Stimulated activated naive CD8-positive, alpha-beta T cell treated with anti-CD3 and anti-CD28 coated beads, Interleukin-15, Interleukin-2, amounts not matched to agents 100 ng/mL and 50 ng/mL, for 24 hours (primary cell): Measurements from ENCODE around the gene SIL1.
"Not testable (repeated sequence)": the region's sequence is repeated elsewhere in the genome, so short reads cannot be mapped to it uniquely, and the experiment has no call there.

Source experiments
- H3K27ac Mint-ChIP-seq: one replicate; pipeline ENCODE4 v1.8.0; 2021; ENCODE audit warnings: mild to moderate bottlenecking, mixed read lengths
- H3K27me3 Mint-ChIP-seq: one replicate; pipeline ENCODE4 v1.8.0; 2021; ENCODE audit warnings: mixed read lengths
- H3K36me3 Mint-ChIP-seq: one replicate; pipeline ENCODE4 v1.8.0; 2021; ENCODE audit warnings: low read depth, mixed read lengths
- H3K4me1 Mint-ChIP-seq: one replicate; pipeline ENCODE4 v1.8.0; 2021; ENCODE audit warnings: low read depth, mixed read lengths
- H3K4me3 Mint-ChIP-seq: one replicate; pipeline ENCODE4 v1.8.0; 2021; ENCODE audit warnings: mild to moderate bottlenecking, mixed read lengths
- H3K9me3 Mint-ChIP-seq: one replicate; pipeline ENCODE4 v1.8.0; 2021; ENCODE audit warnings: mixed read lengths

Gene SIL1

GRCh38 chr5:139126711-139127111, 71.5 kb downstream of the SIL1 start:
- Mint-ChIP-seq H3K27ac (no peak overlapping the region), H3K9me3 (no peaks in the 10 kb centered on the region), H3K4me1 (no peaks in the 10 kb centered on the region), H3K27me3 (no peaks in the 10 kb centered on the region), H3K4me3 (no peak overlapping the region), H3K36me3 (peaks cover 7% of the 10 kb centered on the region)

GRCh38 chr5:139125991-139126390, 72.2 kb downstream of the SIL1 start:
- no peaks in the 10 kb centered on the region for H3K9me3 Mint-ChIP-seq
- no peaks in the 10 kb centered on the region for H3K27me3 Mint-ChIP-seq
- H3K4me1 Mint-ChIP-seq = no peaks in the 10 kb centered on the region
- H3K36me3 Mint-ChIP-seq = peaks cover 7% of the 10 kb centered on the region
- no peak overlapping the region for H3K27ac Mint-ChIP-seq
- H3K4me3 Mint-ChIP-seq = no peak overlapping the region

GRCh38 chr5:139124774-139125520, 73.2 kb downstream of the SIL1 start:
- H3K36me3 Mint-ChIP-seq = peaks cover 7% of the 10 kb centered on the region
- H3K27me3 Mint-ChIP-seq = no peaks in the 10 kb centered on the region
- H3K27ac Mint-ChIP-seq = no peak overlapping the region
- H3K4me3 Mint-ChIP-seq = no peak overlapping the region
- H3K4me1 Mint-ChIP-seq = no peaks in the 10 kb centered on the region
- H3K9me3 Mint-ChIP-seq = no peaks in the 10 kb centered on the region

GRCh38 chr5:139121120-139121519, 77.0 kb downstream of the SIL1 start:
- Mint-ChIP-seq H3K4me1 (no peaks in the 10 kb centered on the region), H3K27ac (no peak overlapping the region), H3K36me3 (peaks cover 29% of the 10 kb centered on the region)

GRCh38 chr5:139120521-139120920, 77.6 kb downstream of the SIL1 start:
- Mint-ChIP-seq H3K9me3 (no peaks in the 10 kb centered on the region), H3K27ac (no peak overlapping the region), H3K4me1 (no peaks in the 10 kb centered on the region), H3K27me3 (no peaks in the 10 kb centered on the region), H3K4me3 (no peak overlapping the region), H3K36me3 (peaks cover 31% of the 10 kb centered on the region)

More at GRCh38 chr5:139121120-139121519, 77.0 kb downstream of the SIL1 start:
- no peaks in the 10 kb centered on the region for H3K27me3 Mint-ChIP-seq
- H3K9me3 Mint-ChIP-seq = no peaks in the 10 kb centered on the region
- H3K4me3 Mint-ChIP-seq = no peak overlapping the region

GRCh38 chr5:139118804-139119203, 79.4 kb downstream of the SIL1 start:
- Mint-ChIP-seq H3K4me1 (no peaks in the 10 kb centered on the region), H3K27ac (no peak overlapping the region), H3K9me3 (no peaks in the 10 kb centered on the region), H3K27me3 (no peaks in the 10 kb centered on the region), H3K4me3 (no peak overlapping the region), H3K36me3 (peaks cover 34% of the 10 kb centered on the region)

- H3K36me3 Mint-ChIP-seq = peaks cover 39% of the 10 kb centered on the region
- H3K27ac Mint-ChIP-seq = no peak overlapping the region
- H3K4me3 Mint-ChIP-seq = no peak overlapping the region
- no peaks in the 10 kb centered on the region for H3K4me1 Mint-ChIP-seq
- H3K27me3 Mint-ChIP-seq = no peaks in the 10 kb centered on the region
- H3K9me3 Mint-ChIP-seq = peaks cover 4% of the 10 kb centered on the region
These were observed 80.8 kb downstream of the SIL1 start for GRCh38 chr5:139117342-139117884.

GRCh38 chr5:139116100-139116655, 82.0 kb downstream of the SIL1 start:
- Mint-ChIP-seq H3K36me3 (peaks cover 39% of the 10 kb centered on the region), H3K4me1 (no peaks in the 10 kb centered on the region), H3K27me3 (no peaks in the 10 kb centered on the region), H3K9me3 (peaks cover 4% of the 10 kb centered on the region), H3K4me3 (no peak overlapping the region), H3K27ac (no peak overlapping the region)

- H3K36me3 Mint-ChIP-seq = peaks cover 39% of the 10 kb centered on the region
- no peak overlapping the region for H3K4me3 Mint-ChIP-seq
- H3K27ac Mint-ChIP-seq = no peak overlapping the region
- no peaks in the 10 kb centered on the region for H3K4me1 Mint-ChIP-seq
- H3K27me3 Mint-ChIP-seq = no peaks in the 10 kb centered on the region
- H3K9me3 Mint-ChIP-seq = peaks cover 4% of the 10 kb centered on the region
These were observed 84.3 kb downstream of the SIL1 start for GRCh38 chr5:139113892-139114291.

GRCh38 chr5:139112362-139112761, 85.8 kb downstream of the SIL1 start:
- not testable (repeated sequence) for H3K27me3 Mint-ChIP-seq, H3K4me1 Mint-ChIP-seq, H3K27ac Mint-ChIP-seq, H3K4me3 Mint-ChIP-seq, H3K9me3 Mint-ChIP-seq
- H3K36me3 Mint-ChIP-seq = peaks cover 28% of the 10 kb centered on the region

- H3K4me3 Mint-ChIP-seq = no peak overlapping the region
- no peaks in the 10 kb centered on the region for H3K4me1 Mint-ChIP-seq
- H3K36me3 Mint-ChIP-seq = peaks cover 24% of the 10 kb centered on the region
- peaks cover 4% of the 10 kb centered on the region for H3K9me3 Mint-ChIP-seq
- H3K27ac Mint-ChIP-seq = no peak overlapping the region
- no peaks in the 10 kb centered on the region for H3K27me3 Mint-ChIP-seq
These were observed 87.5 kb downstream of the SIL1 start for GRCh38 chr5:139110526-139111168.

- H3K9me3 Mint-ChIP-seq = peaks cover 1% of the 10 kb centered on the region
- H3K4me1 Mint-ChIP-seq = no peaks in the 10 kb centered on the region
- no peaks in the 10 kb centered on the region for H3K27me3 Mint-ChIP-seq
- H3K36me3 Mint-ChIP-seq = peaks cover 16% of the 10 kb centered on the region
- no peak overlapping the region for H3K27ac Mint-ChIP-seq
- H3K4me3 Mint-ChIP-seq = no peak overlapping the region
These were observed 89.9 kb downstream of the SIL1 start for GRCh38 chr5:139108063-139108824.

- Mint-ChIP-seq H3K27ac (no peak overlapping the region), H3K27me3 (no peaks in the 10 kb centered on the region), H3K4me3 (no peak overlapping the region), H3K9me3 (no peaks in the 10 kb centered on the region), H3K36me3 (peaks cover 14% of the 10 kb centered on the region), H3K4me1 (no peaks in the 10 kb centered on the region)
These were observed 92.5 kb downstream of the SIL1 start for GRCh38 chr5:139105621-139106071.

GRCh38 chr5:139104577-139105276, 93.4 kb downstream of the SIL1 start:
- Mint-ChIP-seq H3K27ac (no peak overlapping the region), H3K27me3 (no peaks in the 10 kb centered on the region), H3K9me3 (no peaks in the 10 kb centered on the region), H3K4me3 (no peak overlapping the region), H3K4me1 (no peaks in the 10 kb centered on the region), H3K36me3 (peaks cover 13% of the 10 kb centered on the region)
